ENCODE measurements around the gene ACVR1B. TPM values are rescaled to one million over a fixed set of nuclear protein-coding genes. Genes with fewer than 3 reads are reported as not detected.

The ACVR1B gene
- total and polyA plus RNA-seq, 9 of the 15 experiments (the other 6 are each of a cell fraction or from before 2014, with no cell fraction given): 0.97 to 15.1 (median 6.8) TPM

DNA sequence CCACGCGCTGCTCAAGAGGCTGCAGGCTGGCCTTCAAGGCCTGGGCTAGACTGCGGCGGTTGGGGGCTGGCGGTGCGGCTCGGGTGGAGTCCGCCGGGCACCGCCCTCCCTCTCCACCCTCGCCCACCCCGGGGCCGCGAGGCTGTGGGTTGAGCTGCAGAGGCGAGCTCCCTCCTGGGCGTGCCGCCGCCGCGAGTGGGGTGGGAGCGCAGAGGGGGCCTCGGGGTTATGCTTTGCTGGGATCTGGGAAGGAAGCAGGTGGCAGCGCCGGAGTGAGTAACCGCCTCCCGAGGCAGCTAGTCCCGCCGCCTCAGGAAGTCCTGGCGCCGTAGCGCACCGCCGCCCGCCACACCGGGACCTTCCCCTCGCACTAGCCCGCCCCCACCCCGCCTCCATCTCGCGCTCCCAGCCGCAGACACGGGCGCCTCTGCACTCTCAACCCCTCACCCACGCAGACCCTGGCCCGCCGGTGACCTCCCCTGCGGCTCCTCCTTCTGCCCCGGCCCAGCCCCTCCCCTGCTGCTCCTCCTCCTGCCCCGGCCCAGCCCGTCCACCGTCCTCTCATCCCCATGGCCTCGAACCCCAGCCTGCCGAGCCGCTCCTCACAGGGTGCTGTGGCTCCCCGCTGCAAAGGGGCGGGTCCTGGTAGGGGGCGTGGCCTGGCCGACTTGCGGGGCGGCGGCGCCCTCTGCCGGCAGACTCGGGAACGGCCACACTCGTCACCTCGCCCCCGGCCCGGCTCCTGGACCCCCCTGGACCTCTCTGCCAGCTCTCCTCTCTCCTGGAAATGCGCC lies 71.9 kb downstream of the ACVR1B start (continued):
- TF ChIP-seq, protein P1, sequence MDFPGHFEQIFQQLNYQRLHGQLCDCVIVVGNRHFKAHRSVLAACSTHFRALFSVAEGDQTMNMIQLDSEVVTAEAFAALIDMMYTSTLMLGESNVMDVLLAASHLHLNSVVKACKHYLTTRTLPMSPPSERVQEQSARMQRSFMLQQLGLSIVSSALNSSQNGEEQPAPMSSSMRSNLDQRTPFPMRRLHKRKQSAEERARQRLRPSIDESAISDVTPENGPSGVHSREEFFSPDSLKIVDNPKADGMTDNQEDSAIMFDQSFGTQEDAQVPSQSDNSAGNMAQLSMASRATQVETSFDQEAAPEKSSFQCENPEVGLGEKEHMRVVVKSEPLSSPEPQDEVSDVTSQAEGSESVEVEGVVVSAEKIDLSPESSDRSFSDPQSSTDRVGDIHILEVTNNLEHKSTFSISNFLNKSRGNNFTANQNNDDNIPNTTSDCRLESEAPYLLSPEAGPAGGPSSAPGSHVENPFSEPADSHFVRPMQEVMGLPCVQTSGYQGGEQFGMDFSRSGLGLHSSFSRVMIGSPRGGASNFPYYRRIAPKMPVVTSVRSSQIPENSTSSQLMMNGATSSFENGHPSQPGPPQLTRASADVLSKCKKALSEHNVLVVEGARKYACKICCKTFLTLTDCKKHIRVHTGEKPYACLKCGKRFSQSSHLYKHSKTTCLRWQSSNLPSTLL (IDR thresholded peaks at IDR 0.05): no peak
- 0 out of 2 replicates have a peak, but pooled peaks have one; percentile 43 for TF ChIP-seq HLTF (IDR thresholded peaks at IDR 0.05)
- peak; percentile 90 for TF ChIP-seq SMC3 (conservative IDR thresholded peaks at IDR 0.05; ENCODE audit: insufficient read depth, low read depth, low read length)
- peak; percentile 45 for TF ChIP-seq ZFP36 (IDR thresholded peaks at IDR 0.05; ENCODE audit: low read depth, low read length, partially characterized antibody)
- TF ChIP-seq, protein P2, sequence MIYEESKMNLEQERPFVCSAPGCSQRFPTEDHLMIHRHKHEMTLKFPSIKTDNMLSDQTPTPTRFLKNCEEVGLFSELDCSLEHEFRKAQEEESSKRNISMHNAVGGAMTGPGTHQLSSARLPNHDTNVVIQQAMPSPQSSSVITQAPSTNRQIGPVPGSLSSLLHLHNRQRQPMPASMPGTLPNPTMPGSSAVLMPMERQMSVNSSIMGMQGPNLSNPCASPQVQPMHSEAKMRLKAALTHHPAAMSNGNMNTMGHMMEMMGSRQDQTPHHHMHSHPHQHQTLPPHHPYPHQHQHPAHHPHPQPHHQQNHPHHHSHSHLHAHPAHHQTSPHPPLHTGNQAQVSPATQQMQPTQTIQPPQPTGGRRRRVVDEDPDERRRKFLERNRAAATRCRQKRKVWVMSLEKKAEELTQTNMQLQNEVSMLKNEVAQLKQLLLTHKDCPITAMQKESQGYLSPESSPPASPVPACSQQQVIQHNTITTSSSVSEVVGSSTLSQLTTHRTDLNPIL (CRISPR knock-in tag; IDR thresholded peaks at IDR 0.05): no peak
- no peak for TF ChIP-seq SIRT6 (IDR thresholded peaks at IDR 0.05; ENCODE audit: low read depth, low read length)
- TF ChIP-seq, protein P3, sequence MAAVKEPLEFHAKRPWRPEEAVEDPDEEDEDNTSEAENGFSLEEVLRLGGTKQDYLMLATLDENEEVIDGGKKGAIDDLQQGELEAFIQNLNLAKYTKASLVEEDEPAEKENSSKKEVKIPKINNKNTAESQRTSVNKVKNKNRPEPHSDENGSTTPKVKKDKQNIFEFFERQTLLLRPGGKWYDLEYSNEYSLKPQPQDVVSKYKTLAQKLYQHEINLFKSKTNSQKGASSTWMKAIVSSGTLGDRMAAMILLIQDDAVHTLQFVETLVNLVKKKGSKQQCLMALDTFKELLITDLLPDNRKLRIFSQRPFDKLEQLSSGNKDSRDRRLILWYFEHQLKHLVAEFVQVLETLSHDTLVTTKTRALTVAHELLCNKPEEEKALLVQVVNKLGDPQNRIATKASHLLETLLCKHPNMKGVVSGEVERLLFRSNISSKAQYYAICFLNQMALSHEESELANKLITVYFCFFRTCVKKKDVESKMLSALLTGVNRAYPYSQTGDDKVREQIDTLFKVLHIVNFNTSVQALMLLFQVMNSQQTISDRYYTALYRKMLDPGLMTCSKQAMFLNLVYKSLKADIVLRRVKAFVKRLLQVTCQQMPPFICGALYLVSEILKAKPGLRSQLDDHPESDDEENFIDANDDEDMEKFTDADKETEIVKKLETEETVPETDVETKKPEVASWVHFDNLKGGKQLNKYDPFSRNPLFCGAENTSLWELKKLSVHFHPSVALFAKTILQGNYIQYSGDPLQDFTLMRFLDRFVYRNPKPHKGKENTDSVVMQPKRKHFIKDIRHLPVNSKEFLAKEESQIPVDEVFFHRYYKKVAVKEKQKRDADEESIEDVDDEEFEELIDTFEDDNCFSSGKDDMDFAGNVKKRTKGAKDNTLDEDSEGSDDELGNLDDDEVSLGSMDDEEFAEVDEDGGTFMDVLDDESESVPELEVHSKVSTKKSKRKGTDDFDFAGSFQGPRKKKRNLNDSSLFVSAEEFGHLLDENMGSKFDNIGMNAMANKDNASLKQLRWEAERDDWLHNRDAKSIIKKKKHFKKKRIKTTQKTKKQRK (IDR thresholded peaks at IDR 0.05; ENCODE audit: borderline replicate concordance, low read depth, low read length): no peak
- TF ChIP-seq, protein P4, sequence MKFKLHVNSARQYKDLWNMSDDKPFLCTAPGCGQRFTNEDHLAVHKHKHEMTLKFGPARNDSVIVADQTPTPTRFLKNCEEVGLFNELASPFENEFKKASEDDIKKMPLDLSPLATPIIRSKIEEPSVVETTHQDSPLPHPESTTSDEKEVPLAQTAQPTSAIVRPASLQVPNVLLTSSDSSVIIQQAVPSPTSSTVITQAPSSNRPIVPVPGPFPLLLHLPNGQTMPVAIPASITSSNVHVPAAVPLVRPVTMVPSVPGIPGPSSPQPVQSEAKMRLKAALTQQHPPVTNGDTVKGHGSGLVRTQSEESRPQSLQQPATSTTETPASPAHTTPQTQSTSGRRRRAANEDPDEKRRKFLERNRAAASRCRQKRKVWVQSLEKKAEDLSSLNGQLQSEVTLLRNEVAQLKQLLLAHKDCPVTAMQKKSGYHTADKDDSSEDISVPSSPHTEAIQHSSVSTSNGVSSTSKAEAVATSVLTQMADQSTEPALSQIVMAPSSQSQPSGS (CRISPR knock-in tag; IDR thresholded peaks at IDR 0.05): 0 out of 2 replicates have a peak, but pooled peaks have one; percentile 59
- TF ChIP-seq CBX8 (IDR thresholded peaks at IDR 0.05; ENCODE audit: borderline replicate concordance, extremely low read depth, low read depth, low read length, poor library complexity, severe bottlenecking): no peak
- TF ChIP-seq CHD1 (IDR thresholded peaks at IDR 0.05; ENCODE audit: low read length): no peak
- TF ChIP-seq, protein P5, sequence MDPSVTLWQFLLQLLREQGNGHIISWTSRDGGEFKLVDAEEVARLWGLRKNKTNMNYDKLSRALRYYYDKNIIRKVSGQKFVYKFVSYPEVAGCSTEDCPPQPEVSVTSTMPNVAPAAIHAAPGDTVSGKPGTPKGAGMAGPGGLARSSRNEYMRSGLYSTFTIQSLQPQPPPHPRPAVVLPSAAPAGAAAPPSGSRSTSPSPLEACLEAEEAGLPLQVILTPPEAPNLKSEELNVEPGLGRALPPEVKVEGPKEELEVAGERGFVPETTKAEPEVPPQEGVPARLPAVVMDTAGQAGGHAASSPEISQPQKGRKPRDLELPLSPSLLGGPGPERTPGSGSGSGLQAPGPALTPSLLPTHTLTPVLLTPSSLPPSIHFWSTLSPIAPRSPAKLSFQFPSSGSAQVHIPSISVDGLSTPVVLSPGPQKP (CRISPR knock-in tag; IDR thresholded peaks at IDR 0.05): no peak
- TF ChIP-seq KDM1A (IDR thresholded peaks at IDR 0.05): no peak
- no peak for TF ChIP-seq ETV5 (CRISPR knock-in tag; IDR thresholded peaks at IDR 0.05; ENCODE audit: low read depth)
- TF ChIP-seq, protein P6, sequence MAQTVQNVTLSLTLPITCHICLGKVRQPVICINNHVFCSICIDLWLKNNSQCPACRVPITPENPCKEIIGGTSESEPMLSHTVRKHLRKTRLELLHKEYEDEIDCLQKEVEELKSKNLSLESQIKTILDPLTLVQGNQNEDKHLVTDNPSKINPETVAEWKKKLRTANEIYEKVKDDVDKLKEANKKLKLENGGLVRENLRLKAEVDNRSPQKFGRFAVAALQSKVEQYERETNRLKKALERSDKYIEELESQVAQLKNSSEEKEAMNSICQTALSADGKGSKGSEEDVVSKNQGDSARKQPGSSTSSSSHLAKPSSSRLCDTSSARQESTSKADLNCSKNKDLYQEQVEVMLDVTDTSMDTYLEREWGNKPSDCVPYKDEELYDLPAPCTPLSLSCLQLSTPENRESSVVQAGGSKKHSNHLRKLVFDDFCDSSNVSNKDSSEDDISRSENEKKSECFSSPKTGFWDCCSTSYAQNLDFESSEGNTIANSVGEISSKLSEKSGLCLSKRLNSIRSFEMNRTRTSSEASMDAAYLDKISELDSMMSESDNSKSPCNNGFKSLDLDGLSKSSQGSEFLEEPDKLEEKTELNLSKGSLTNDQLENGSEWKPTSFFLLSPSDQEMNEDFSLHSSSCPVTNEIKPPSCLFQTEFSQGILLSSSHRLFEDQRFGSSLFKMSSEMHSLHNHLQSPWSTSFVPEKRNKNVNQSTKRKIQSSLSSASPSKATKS (CRISPR knock-in tag; IDR thresholded peaks at IDR 0.05): no peak
